ENCODE results near the gene STK32C. TPM values are rescaled to one million over a fixed set of nuclear protein-coding genes. Genes with fewer than 3 reads are reported as not detected.

STK32C gene
- total RNA-seq (10 to 100 TPM; 13.2 to 18.2 TPM), polyA plus RNA-seq (ENCODE audit: insufficient read length in 6 of 6) (10 to 100 TPM in 5 of 6 donors, 1 to 10 TPM in 1; 9.9 to 13.7 (median 11.3) TPM)
- long read RNA-seq, donor 1, partial matches to known transcripts = 6 of 8 reads
- long read RNA-seq, donor 1, other reads (novel, unspliced or antisense) = 0 of 8 reads
- long read RNA-seq, donor 2, partial matches to known transcripts = 0 of 6 reads
- long read RNA-seq, donor 2, other reads (novel, unspliced or antisense) = 0 of 6 reads
- long read RNA-seq, donor 3, partial matches to known transcripts = 0 of 3 reads
- long read RNA-seq, donor 3, other reads (novel, unspliced or antisense) = 0 of 3 reads
- long read RNA-seq, donor 4, partial matches to known transcripts = 0 of 9 reads
- long read RNA-seq, donor 4, other reads (novel, unspliced or antisense) = 7 of 9 reads
- long read RNA-seq, donor 5, partial matches to known transcripts = 0 of 7 reads
- long read RNA-seq, donor 5, other reads (novel, unspliced or antisense) = 0 of 7 reads
- long read RNA-seq, donor 6, partial matches to known transcripts = 0 of 4 reads
- long read RNA-seq, donor 6, other reads (novel, unspliced or antisense) = 0 of 4 reads
- long read RNA-seq, donor 7, partial matches to known transcripts = 0 of 2 reads
- long read RNA-seq, donor 7, other reads (novel, unspliced or antisense) = 0 of 2 reads
- long read RNA-seq, donor 8, partial matches to known transcripts = 0 of 5 reads
- long read RNA-seq, donor 8, other reads (novel, unspliced or antisense) = 0 of 5 reads
- long read RNA-seq, donor 9 = 0 reads
- long read RNA-seq, donor 10, partial matches to known transcripts = 1 of 8 reads
- long read RNA-seq, donor 10, other reads (novel, unspliced or antisense) = 2 of 8 reads
- long read RNA-seq, donor 11, transcript STK32C-205 (2 exons, 607 nt) = major isoform, 5 of 10 reads
- long read RNA-seq, donor 11, partial matches to known transcripts = 0 of 10 reads
- long read RNA-seq, donor 11, other reads (novel, unspliced or antisense) = 0 of 10 reads
- long read RNA-seq, donor 12, partial matches to known transcripts = 0 of 4 reads
- long read RNA-seq, donor 12, other reads (novel, unspliced or antisense) = 0 of 4 reads

GRCh38 chr10:132307823-132308586, at the start of gene STK32C:
TSS of gene STK32C (minus strand) at chr10:132307950. CDS start at chr10:132307833, 117 bp downstream.
- peak within 1 kb of the TSS; percentile 17 to 80 for H3K27ac ChIP-seq
- TF ChIP-seq CTCF (IDR thresholded peaks at IDR 0.05) = no peak
- H3K4me3 ChIP-seq = peak within 1 kb of the TSS; percentile 87 to 92
- H3K9me3 ChIP-seq = no peaks in the 10 kb centered on the region
- peaks cover 0 to 38% of the 10 kb centered on the region in 2 donors for H3K27me3 ChIP-seq
- intact Hi-C loops (cut with DNase I) = no loop called here
- H3K36me3 ChIP-seq = no peaks in the 10 kb centered on the region
- DNase-seq (peak; percentile 76 to 97 (median 94)), ATAC-seq (peak; percentile 96)
- peaks cover 9 to 23% of the 10 kb centered on the region in 2 donors for H3K4me1 ChIP-seq

DNA sequence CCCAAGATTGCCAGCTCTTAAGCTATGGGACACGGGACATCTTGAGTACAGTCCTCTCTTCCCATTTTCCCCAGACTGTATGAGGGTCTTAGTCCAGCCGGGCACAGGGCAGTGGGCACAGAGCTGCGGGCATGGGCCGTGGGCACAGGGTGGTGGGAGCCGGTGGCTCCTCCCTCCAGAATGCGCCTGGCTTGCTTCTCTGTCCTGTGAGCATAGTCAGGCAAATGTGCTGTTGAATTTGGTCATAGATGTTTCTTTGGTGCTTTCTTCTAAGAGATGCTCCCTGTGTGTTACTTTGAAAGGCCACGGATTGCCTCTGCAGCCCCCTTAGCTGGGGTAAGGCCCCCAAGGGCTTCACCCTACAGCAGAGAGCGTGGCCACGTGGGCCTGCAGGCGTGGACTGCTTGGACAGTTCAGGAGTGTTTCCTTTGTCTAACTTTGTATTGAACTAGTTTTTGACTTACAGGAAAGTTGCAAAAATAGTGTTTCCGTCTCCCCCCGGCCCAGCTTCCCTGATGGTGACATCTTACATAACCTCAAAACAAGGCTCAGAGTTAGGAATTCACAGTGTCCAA, 49.0 kb upstream of the STK32C start:
- no peak for DNase-seq
- no peak for TF ChIP-seq CTCF (IDR thresholded peaks at IDR 0.05)
- intact Hi-C loops (cut with DNase I) = no loop called here

DNA sequence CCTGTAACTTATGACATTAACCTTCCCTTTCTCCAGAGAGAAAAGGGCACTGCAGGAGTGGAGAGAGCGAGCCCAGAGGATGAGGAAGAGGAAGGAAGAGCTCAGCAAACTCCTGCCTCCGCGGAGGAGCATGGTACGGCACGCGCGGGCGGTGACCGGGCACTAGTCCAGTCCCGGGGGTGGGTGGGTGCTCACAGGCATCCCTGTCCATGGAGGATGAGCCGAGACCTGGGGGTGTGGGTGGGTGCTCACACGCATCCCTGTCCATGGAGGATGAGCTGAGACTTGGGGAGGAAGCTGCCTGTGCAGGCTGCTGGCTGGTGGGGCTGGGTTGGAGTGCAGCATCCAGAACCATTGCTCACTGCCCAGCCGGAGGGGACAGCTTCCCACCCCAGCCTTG, 48.0 kb upstream of the STK32C start:
- no peak overlapping the region for H3K4me3 ChIP-seq
- DNase-seq (peak in 1 of 4 donors; percentile 82), ATAC-seq (no peak)
- H3K9me3 ChIP-seq = no peaks in the 10 kb centered on the region
- no peaks in the 10 kb centered on the region for H3K27me3 ChIP-seq
- intact Hi-C loops (cut with DNase I) = no loop called here
- peaks cover 0 to 4% of the 10 kb centered on the region in 2 donors for H3K4me1 ChIP-seq
- no peak overlapping the region for H3K27ac ChIP-seq
- TF ChIP-seq CTCF (IDR thresholded peaks at IDR 0.05) = no peak
- H3K36me3 ChIP-seq = peaks cover 0 to 14% of the 10 kb centered on the region in 2 donors

More for the DNA sequence above, 49.0 kb upstream of the STK32C start:
- Histone ChIP-seq H3K4me1 (peaks cover 0 to 4% of the 10 kb centered on the region in 2 donors), H3K9me3 (no peaks in the 10 kb centered on the region), H3K27ac (no peak overlapping the region), H3K36me3 (peaks cover 0 to 16% of the 10 kb centered on the region in 2 donors), H3K27me3 (no peaks in the 10 kb centered on the region), H3K4me3 (no peak overlapping the region)
- no peak for ATAC-seq

GRCh38 chr10:132355297-132355696, 47.5 kb upstream of the STK32C start:
- H3K9me3 ChIP-seq = no peaks in the 10 kb centered on the region
- H3K27ac ChIP-seq = no peak overlapping the region
- peaks cover 0 to 4% of the 10 kb centered on the region in 2 donors for H3K4me1 ChIP-seq
- no peaks in the 10 kb centered on the region for H3K27me3 ChIP-seq
- ATAC-seq (no peak), DNase-seq (no peak)
- H3K4me3 ChIP-seq = no peak overlapping the region
- H3K36me3 ChIP-seq = peaks cover 0 to 14% of the 10 kb centered on the region in 2 donors
- TF ChIP-seq CTCF (IDR thresholded peaks at IDR 0.05) = no peak
- intact Hi-C loops (cut with DNase I) = no loop called here

Data from left lung (tissue), 14 donors.